ENCODE data around the gene COQ9. TPM values are rescaled to one million over a fixed set of nuclear protein-coding genes. Genes with fewer than 3 reads are reported as not detected.

COQ9 gene
- total RNA-seq, 1 experiment from 2014 or later: 32.9 TPM

- H3K27me3 Mint-ChIP-seq (ENCODE audit: low read depth): no peaks in the 10 kb centered on the region
- H2BK15ac ChIP-seq (ENCODE audit: low read depth, low read length): no peak overlapping the region
- no peaks in the 10 kb centered on the region for H3K27me3 ChIP-seq (ENCODE audit: insufficient read depth, low read length)
- H2BK12ac ChIP-seq (ENCODE audit: insufficient read length, low read depth, low read length): no peak overlapping the region
- no peak overlapping the region for H2BK5ac ChIP-seq (ENCODE audit: insufficient read length, low read length)
- H3K9me3 Mint-ChIP-seq: no peaks in the 10 kb centered on the region
- no peak overlapping the region for H3K23ac ChIP-seq (ENCODE audit: insufficient read length, low read depth, low read length)
- no peak overlapping the region for H4K91ac ChIP-seq (ENCODE audit: insufficient read length, low read depth, low read length)
- H3K9me3 ChIP-seq (ENCODE audit: control insufficient read depth, low read depth, low read length): no peaks in the 10 kb centered on the region
- no peak overlapping the region for H3K27ac ChIP-seq (ENCODE audit: insufficient read length, low read depth, low read length)
- no peak for DNase-seq
- WGBS (ENCODE audit: extremely low coverage, insufficient read length, low lambda C conversion rate): no CpG with 5 or more reads among the region's 16 CpGs
- H2BK20ac ChIP-seq (ENCODE audit: low read depth, low read length, poor library complexity, severe bottlenecking): no peak overlapping the region
- H3K23me2 ChIP-seq (ENCODE audit: insufficient read length, low read depth, low read length, poor library complexity, severe bottlenecking): peaks cover 4% of the 10 kb centered on the region
- H2AFZ ChIP-seq (ENCODE audit: low read length): no peak overlapping the region
- no peaks in the 10 kb centered on the region for H3K79me1 ChIP-seq (ENCODE audit: insufficient read depth, low read depth, low read length, poor library complexity, severe bottlenecking)
- H4K8ac ChIP-seq (replicated peaks; ENCODE audit: insufficient read length, low read depth, low read length): peak overlapping the region; percentile 53
- no peaks in the 10 kb centered on the region for H3K4me1 ChIP-seq (ENCODE audit: insufficient read depth, low read length)
- no peak overlapping the region for H4K5ac ChIP-seq (ENCODE audit: insufficient read length, low read depth, low read length)
- H3K4ac ChIP-seq (ENCODE audit: low read depth, low read length): no peak overlapping the region
- H3K36me3 Mint-ChIP-seq (ENCODE audit: insufficient read depth in 1 of 3, low read depth in 3 of 3): peaks cover 22 to 78% (median 49%) of the 10 kb centered on the region in 3 experiments; a peak in 6 of 7 replicates
- H2AK5ac ChIP-seq (ENCODE audit: insufficient read length, low read length): no peak overlapping the region
- H3K4me1 Mint-ChIP-seq: peaks cover 3 to 6% of the 10 kb centered on the region in 2 experiments
- peak overlapping the region; percentile 99 to 100 for H3K4me3 Mint-ChIP-seq
- H4K20me1 ChIP-seq (ENCODE audit: control insufficient read depth, insufficient read depth, insufficient read length): no peaks in the 10 kb centered on the region
- H2BK120ac ChIP-seq (ENCODE audit: low read depth, low read length, poor library complexity, severe bottlenecking): no peak overlapping the region
- peaks cover 7% of the 10 kb centered on the region; the same call in 1 of the 2 replicates for H3K79me2 ChIP-seq (ENCODE audit: insufficient read depth, low read length)
- H3K27ac Mint-ChIP-seq: peak overlapping the region; percentile 92 to 100 (median 92); a peak in 5 of 7 replicates
- H3K9ac ChIP-seq (ENCODE audit: extremely low read depth, insufficient read length, low read length): peak overlapping the region; percentile 79
- 0 out of 2 replicates have a peak overlapping the region, but pooled peaks have one; percentile 8 for H3K14ac ChIP-seq (ENCODE audit: insufficient read depth, low read length)
- no peak overlapping the region for H3K56ac ChIP-seq (ENCODE audit: insufficient read length, low read depth, low read length)
- no peak overlapping the region for H3K18ac ChIP-seq (ENCODE audit: insufficient read length, low read depth, low read length)
- H3T11ph ChIP-seq (ENCODE audit: low read length): no peak overlapping the region
- H3K4me2 ChIP-seq (ENCODE audit: insufficient read depth, insufficient read length, low read length): peak overlapping the region; percentile 91
- TF ChIP-seq CTCF (conservative IDR thresholded peaks at IDR 0.05): no peak
These were observed 15.7 kb downstream of the COQ9 start for GRCh38 chr16:57462978-57463362.

Measured in H9 (cell line).